Measurements from ENCODE around the gene CACNA1B.
"Not testable (repeated sequence)": the region's sequence is repeated elsewhere in the genome, so short reads cannot be mapped to it uniquely, and the experiment has no call there.

CACNA1B gene

DNA sequence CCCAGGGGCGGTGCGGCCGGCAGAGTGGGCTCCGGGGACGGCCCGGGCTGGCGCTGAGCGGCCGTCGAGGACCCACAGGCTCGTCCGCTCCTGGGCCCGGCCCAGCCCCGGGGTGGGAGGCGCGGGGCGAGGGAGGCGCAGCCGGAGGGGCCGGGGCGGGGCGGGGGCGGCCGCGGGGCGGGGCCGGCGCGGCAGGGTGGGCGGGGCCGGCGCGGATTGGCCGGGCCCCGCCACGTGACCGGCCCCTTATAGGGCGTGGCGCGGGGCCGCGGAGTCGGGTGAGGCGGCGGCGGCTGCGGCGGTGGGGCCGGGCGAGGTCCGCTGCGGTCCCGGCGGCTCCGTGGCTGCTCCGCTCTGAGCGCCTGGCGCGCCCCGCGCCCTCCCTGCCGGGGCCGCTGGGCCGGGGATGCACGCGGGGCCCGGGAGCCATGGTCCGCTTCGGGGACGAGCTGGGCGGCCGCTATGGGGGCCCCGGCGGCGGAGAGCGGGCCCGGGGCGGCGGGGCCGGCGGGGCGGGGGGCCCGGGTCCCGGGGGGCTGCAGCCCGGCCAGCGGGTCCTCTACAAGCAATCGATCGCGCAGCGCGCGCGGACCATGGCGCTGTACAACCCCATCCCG, at the start of gene CACNA1B:
CACNA1B (plus strand) TSS at position 277 of the 617 bp plus-strand sequence; CDS start at position 429, 152 bp downstream.
- not testable (repeated sequence) for DNase-seq

DNA sequence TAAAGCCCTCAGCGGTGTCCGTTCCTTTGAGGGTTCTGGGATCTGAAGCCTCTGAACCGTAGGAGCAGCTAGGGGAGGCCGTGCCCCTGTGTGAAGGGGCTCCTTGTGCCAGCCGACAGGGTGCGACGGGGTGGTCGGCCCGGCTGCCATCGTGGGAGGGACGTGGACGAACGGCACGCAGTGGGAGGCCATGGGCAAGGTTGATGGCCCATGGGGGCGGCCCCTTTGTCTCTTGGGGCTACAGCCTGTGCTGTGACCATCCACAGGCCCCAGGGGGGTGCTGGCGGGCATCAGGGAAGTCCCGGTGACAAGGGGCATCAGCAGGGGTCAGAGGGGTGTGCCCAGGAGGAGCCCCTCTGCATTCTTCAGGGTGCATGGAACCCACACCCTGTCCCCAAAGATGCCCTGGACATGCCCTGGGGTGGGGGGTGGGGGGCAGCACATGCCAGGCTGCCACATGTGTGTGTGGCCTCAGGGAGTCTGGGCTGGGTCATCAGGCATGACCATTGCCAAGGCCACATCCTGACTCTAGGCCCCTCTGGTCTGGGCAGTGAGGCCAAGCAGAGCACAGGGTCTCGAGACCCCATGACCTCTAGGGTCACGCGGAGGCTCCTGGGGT, 49.6 kb upstream of the CACNA1B start:
- DNase-seq: no peak

DNA sequence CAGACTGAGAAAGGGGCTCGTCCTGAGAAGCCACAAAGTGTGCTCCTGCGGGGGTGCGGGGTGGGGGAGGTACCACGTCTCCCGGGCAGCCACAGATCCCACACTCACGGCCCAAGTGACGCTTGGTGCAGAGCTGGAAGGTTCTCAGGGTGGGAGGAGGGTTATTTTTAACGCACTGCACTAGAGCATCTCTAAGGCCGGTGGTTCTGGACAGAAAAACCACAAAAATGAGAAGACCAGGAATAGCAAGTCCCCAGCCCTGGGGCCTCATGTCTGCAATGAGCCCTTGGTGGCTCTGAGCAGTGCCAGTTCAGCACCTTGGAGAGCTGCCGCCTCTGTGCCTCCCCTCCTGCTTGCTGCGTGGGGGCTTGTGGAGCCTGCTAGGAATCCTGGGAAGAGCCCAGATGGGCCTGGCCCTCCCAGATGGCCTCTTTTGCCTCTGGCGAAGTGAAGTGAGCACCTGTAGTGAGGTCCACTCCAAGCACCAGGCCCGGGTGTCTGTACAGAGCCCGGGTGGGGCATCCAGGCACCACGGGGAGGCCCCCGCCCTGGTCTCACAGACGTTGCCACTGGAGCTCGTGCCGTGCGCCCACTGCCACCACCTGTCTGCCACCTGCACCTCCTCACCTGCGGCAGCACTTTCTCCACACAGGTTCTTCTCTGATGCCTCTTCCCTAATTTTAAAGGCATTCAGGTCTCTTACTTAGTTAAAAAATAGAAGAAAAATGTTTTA, 48.9 kb upstream of the CACNA1B start:
- no peak for DNase-seq

DNA sequence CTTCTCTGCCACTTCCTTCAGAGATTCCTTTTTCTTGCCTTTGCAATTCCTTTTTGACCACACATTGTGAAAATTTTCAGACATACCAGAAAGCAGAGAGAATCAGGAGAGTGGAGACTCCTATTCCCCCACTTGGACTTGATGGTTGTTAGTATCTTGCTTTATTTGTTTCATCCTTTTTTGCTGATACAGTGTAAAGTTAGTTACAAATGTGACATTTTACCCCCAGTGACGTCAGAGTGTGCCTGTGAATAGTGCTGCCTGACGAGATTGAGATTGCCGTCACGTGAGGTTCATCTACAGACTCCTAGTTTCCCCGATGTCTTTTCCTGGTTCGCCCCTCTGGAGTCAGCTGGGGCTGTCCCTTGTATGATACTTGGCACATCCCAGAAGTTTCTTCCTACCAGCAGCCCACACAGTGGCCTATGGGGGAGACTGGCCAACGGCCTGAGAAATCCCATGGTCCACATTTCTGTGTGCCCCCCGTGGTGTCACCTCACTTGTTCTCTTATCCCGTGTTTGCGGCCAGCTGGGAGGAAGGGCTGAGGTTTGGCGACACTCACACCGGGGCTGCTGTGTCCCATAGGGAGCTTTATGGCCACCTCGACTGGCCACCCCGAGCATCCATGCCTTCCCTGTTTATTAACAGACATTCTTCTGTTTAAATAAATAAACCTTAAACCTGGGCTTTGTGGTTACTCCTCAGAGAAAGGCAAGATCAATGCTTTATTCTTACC, 48.2 kb upstream of the CACNA1B start:
- no peak for DNase-seq

DNA sequence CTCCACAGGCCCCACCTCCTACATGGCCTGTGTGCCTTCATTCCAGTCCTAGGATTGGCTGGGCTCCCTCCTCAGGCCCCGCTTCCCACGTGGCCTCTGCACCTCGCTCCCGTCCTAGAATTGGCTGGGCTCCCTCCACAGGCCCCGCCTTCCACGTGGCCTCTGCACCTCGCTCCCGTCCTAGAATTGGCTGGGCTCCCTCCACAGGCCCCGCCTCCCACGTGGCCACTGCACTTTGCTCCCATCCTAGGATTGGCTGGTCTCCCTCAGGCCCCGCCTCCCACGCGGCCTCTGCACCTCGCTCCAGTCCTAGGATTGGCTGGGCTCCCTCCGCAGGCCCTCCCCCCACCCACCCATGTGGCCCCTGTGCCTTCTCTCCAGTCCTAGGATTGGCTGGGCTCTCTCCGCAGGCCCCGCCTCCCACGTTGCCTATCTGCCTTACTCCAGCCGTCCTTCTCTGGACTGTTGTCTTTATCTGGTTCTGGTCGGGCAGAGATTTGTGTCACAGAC, 45.3 kb upstream of the CACNA1B start:
- no peak for DNase-seq

DNA sequence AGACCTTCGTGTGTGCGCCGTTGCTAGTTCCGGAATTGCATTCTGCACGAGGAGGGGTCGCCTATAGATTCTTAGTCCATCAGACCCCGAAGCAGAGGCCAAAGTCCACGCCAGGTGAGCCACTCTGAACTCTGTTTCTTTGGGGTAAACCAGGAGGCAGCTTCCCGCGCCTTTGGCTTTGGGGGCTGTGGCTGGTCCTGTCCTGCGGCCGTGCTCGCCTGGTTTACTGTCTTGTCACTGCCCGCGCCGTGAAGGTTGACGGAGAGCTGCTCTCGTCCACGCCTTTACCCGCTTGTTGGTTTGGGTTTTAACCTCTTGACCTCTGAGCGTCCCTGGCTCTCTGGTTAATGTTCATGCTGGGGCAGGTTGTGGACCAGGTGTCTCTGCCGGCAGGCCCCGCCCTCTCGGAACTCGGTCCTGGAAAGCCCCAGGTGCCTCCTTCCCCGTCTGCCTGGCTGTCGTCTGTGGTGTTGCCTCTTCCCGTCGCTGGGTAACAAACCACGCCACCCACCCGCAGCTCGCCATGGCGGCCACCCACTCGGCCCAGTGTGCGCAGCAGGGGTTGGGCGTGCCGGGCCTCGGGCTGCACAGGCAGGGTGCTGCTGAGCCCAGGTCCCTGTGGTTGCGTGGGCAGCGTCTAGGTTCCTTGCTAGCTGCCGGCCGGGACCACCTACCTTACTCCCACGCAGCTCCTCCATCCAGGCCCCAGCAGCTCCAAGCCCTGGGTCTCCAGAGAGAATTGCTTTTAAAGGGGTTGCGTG, 44.6 kb upstream of the CACNA1B start:
- no peak for DNase-seq

DNA sequence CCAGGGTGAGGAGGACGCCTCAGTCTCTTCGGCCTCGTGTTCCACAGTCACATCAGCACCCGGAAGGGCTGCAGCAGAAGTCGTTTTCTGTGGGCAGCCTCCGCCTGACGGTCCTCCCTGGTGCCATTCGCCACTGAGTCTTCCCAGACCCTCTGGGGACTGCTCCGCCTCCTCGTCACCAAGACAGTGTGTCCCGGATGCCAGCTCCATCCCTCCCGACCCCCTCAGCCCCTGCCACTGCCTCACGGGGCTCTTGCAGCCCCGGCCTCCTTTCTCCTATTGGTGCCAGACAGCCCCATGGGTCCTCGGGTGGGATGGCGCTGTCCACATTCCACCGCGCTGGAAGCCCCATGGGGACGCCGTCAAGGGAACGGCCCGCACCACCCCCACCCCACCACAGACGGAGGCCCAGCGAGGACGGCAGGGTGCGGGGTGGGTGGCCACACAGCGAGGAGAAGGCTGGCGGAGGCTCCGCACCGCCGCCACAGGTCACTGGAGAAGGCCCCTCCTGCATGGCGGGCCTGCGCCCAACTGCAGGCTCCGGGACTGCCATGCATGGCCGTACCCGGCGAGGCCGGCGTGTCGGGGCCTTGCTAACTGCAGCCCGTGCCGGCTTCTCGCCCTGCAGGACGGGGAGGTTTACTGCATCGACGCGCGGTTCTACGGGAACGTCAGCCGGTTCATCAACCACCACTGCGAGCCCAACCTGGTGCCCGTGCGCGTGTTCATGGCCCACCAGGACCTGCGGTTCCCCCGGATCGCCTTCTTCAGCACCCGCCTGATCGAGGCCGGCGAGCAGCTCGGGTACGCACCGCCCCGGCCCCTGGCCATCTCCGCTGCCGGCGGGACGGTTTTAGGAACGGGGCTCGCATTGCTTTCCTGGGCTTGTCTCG, 43.6 kb upstream of the CACNA1B start:
- no peak for DNase-seq

DNA sequence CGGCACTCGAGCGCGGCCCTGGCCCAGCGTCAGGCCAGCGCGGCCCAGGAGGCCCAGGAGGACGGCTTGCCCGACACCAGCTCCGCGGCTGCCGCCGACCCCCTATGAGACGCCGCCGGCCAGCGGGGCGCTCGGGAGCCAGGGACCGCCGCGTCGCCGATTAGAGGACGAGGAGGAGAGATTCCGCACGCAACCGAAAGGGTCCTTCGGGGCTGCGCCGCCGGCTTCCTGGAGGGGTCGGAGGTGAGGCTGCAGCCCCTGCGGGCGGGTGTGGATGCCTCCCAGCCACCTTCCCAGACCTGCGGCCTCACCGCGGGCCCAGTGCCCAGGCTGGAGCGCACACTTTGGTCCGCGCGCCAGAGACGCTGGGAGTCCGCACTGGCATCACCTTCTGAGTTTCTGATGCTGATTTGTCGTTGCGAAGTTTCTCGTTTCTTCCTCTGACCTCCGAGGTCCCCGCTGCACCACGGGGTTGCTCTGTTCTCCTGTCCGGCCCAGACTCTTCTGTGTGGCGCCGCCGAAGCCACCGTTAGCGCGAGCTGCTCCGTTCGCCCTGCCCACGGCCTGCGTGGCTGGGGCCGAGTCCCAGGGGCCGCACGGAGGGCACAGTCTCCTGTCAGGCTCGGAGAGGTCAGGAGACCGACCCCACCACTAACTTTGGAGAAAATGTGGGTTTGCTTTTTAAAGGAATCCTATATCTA, 42.6 kb upstream of the CACNA1B start:
- no peak for DNase-seq

DNA sequence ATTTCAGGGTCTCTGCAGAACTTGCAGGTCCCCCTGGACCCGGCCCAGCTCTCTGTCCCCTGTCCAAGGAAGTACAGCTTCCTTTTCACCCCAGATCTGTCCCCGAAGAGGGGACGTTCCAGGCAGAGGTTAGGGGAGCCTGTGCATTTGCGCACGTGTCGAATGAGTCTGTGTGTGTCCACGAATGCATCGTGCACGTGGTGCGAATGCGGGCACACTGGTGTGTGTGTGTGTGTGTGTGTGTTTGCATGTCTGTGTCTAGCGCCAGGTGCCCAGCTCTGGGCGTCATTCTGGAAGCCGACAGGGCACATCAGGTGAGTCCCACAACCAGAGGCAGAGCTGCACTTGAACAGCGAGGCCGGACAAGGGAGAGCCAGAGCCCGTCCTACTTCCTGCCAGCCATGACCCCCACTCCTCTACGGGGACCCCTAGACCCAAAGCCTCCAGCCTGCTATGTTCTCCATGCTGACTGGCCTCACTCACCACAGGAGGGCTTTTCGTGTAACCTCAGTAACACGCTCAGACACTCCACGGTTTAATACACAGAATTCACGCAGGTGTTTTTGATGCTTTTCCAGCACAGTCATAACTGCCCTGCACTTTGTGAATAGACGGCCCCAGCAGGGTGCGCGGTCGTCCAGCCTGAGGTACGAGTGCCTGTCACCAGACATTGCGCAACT, 41.3 kb upstream of the CACNA1B start:
- DNase-seq: no peak

DNA sequence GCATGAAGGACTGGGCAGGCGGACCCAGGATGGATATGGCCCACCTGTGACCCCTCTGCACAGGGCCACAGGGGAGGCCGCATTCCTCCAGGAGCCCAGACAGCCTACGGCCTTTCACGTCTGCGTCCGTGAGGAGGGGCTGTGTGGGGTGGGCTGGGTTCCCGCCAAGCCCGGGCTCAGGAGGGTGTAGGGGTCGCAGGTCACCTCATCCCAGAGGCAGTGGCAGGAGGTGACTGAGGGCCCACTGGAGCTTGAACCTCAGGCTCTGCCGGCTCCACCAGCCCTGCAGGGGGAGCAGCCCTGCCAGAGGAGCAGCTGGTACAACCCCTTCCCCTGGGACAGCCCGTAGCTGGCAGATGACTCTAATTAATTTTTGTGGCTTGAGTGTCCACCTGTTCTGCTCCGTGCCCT, 40.7 kb upstream of the CACNA1B start:
- no peak for DNase-seq

DNA sequence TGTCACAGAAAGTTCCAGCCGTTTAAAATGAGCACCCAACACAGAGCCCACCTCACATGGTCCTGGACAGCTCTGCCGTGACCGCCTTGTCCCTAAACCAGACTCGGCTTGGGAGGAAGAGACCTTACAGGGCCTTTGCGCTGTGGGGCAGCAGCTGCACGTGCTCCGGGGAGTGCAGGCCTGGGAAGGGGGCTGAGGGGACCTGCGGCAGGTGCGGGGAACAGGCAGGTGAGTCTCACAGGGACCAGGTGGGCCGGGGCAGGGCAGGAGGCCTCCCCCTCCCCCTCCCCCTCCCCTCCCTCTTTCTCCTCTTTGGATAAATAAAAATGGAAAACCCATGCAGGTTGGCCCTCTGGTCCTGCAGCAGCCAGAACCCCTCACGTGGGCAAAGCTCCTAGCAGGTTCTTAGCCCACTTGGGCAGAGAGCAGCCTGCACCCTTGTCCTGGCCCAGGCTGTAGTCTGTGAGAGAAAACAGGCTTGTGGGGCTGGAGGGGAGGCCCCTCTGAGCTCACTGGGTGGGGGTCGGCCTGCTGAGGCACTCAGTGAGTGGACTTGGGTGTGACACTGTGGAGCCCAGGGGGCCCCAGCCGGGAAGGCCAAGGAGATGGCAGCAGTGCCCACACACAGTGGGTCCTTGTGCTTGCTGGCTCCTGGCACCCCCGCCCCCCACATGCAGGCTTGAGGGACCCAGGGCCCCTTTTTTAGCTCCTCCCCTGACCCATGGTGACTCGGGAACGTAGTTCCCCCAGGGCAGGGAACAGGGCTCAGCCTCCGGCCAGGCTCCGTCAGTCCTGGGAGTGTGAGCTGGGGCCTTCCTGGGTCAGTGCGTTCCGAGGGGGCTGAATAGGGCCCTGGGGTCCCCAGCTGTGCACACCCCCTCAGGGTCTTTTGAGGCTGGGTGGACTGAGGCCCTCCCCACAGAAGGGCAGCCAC, 40.0 kb upstream of the CACNA1B start:
- DNase-seq: no peak

DNA sequence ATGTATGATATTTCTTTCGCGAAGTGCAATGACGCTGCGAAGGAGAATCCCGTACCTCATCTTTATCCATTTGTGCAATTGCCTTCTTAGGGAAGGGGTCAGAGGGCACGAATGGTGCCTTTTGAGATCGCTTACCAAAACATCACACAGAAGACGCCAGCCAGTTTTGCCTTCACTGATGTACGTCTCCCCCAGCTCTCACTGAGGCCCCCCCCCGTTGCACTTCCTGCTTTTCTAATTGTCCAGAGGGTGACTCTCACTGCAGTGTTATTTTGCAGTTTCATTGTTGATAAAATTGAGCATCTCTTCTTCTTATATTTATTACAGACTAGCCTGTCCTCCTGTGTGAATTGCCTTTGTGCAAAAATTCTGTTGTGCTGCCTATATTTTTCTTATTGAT, 39.0 kb upstream of the CACNA1B start:
- DNase-seq: no peak

DNA sequence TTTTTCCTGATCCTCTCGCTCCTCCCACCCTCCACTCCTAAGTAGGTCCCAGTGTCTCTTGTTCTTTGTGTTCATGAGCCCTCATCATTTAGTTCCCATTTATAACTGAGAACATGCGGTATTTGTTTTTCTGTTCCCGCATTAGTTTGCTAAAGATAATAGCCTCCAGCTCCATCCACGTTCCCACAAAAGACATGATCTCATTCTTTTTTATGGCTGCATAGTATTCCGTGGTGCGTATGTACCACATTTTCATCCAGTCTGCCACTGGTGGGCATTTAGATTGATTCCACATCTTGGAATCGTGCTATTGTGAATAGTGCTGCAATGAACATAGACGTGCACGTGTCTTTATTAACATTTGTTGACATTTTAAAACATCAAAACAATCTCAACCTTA, 34.2 kb upstream of the CACNA1B start:
- no peak for DNase-seq

DNA sequence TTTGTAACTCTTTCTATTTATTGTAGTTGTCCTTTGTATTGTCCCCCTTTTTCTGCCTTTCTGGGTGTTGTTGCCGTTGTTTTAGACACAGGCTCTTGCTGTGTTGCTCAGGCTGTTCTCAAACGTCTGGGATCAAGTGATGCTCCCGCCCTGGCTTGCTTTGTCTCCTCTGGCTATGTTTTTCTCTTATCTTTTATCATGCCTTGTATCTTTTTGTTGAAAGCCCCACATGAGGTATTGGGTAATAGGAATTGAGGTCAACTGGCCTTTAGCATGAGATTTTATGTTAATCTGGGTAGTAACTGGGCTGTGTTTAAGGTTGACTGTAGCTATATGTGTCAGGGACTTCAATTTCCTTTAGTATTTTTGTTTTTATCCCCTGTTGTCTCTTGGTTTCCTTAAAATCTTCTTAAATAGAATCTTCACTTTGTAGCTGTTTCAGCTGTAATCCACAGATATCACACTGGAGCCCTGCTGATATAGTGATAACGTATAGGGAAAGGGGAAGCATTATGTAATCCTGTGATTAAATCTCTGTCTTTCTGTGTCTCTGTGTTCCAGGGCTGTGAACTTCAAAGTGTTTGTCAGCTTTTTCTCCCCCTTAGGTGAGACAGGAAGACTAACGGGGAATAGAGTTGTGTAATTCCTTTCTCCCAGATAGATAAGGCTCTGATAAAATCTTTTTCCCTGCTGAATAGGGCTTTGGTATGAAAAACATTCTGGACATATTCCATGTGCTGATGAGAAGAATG, 25.9 kb upstream of the CACNA1B start:
- DNase-seq: no peak

DNA sequence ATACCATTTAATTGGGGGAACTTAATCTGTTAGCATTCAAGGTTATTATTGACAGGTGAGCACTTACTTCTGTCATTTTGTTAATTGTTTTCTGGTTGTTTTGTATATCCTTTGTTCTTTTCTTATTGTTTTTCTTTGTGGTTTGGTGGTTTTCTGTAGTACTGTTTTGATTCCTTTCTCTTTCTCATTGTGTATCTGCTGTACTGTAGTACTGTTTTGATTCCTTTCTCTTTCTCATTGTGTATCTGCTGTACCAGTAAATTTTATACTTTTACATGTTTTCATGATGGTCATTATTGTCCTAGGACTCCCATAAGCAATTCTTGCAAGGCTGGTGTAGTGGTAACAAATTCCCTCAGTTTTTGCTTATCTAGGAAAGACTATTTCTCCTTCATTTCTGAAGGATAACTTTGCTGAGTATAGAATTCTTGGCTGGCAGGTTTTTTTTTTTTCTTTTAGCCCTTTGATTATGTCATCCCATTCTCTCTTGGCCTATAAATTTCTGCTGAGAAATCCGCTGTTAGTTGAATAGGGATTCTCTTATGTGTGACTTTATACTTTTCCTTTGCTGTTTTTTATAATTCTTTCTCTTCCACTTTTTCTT, 24.1 kb upstream of the CACNA1B start:
- no peak for DNase-seq

DNA sequence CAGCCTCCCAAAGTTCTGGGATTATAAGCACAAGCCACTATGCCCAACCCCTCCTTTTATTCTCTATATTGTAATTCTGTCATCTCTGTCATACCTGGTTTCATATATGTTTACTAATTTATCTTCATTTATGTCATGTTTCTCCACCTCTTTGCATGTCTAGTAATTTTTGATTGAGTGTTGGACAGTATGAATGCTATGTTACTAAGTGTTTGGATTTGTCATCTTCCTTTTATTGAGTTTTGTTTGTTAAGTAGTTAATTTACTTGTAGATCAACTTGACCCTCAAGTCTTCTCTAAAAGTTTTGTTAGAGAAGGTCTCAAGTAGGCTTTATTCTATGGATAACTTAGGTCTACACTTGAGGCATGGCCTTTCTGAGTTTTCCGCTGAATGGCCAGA, 17.2 kb upstream of the CACNA1B start:
- no peak for DNase-seq

DNA sequence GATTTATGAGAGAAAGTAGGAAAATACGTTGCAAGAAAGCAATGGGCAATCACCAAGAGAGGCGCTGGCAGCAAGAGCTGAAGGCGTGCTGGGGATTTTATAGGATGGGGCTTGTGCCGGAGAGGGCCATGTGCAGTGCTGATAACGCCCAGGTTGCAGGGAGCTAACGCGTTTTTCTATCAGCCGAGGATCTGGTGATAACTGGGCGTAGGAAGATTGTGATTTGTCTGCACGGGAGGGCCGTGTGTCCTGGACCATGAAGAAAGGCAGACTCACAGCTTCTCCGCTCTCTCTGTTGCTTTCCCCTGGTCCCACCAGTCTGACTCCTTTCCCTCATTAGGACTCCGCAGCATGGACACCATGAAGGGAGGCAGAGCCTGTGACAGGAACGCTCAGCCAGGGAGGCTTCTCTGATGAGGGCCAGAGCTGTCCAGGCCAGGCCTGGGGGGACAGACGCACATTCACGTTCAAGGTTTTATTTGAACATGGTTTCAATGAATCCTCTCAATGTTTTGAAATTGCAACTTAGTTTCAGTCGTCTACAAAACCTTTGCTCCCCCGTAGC, 11.9 kb upstream of the CACNA1B start:
- no peak for DNase-seq
